Liver (tissue), 3 donors: ENCODE measurements around the gene SANBR.

Experiments used
- ATF3 ChIP-seq: IDR thresholded peaks from 2 replicates; pipeline ENCODE4 v1.6.1; 2016; ENCODE audit warnings: antibody characterized with exemption
- CTCF ChIP-seq: fragments of 150-350 bp; IDR thresholded peaks from 2 replicates; pipeline ENCODE4 v1.5.1; 2017; ENCODE audit warnings: improper control_type of control experiment, low read depth, low read length; ENCODE audit not compliant: missing input control
- FOXA1 ChIP-seq: IDR thresholded peaks from 2 replicates; pipeline ENCODE4 v1.6.1; 2016; ENCODE audit warnings: antibody characterized with exemption
- JUND ChIP-seq, 2 donors: IDR thresholded peaks; 2 replicates each; pipeline ENCODE4 v1.6.1; 2016; ENCODE audit warnings: antibody characterized with exemption in 2 of 2
- MAX ChIP-seq: IDR thresholded peaks from 2 replicates; pipeline ENCODE4 v1.6.1; 2016; ENCODE audit warnings: antibody characterized with exemption
- RAD21 ChIP-seq, 2 donors: IDR thresholded peaks; 2 replicates each; pipeline ENCODE4 v1.6.1; 2016; ENCODE audit warnings: antibody characterized with exemption in 2 of 2, mild to moderate bottlenecking in 2 of 2
- REST ChIP-seq: IDR thresholded peaks from 2 replicates; pipeline ENCODE4 v1.6.1; 2016; ENCODE audit warnings: antibody characterized with exemption, mild to moderate bottlenecking
- RXRA ChIP-seq, 2 donors: IDR thresholded peaks; 2 replicates each; pipeline ENCODE4 v1.6.1; 2017 to 2018; ENCODE audit warnings: antibody characterized with exemption in 2 of 2, mild to moderate bottlenecking in 1 of 2
- SP1 ChIP-seq: IDR thresholded peaks from 2 replicates; pipeline ENCODE4 v1.6.1; 2018; ENCODE audit warnings: antibody characterized with exemption, mild to moderate bottlenecking
- TAF1 ChIP-seq: conservative IDR thresholded peaks from 2 replicates; pipeline ENCODE4 v1.6.1; 2016; ENCODE audit warnings: antibody characterized with exemption, mild to moderate bottlenecking
- YY1 ChIP-seq: IDR thresholded peaks from 2 replicates; pipeline ENCODE4 v1.6.1; 2016; ENCODE audit warnings: antibody characterized with exemption, mild to moderate bottlenecking
- ZBTB33 ChIP-seq: IDR thresholded peaks from 2 replicates; pipeline ENCODE4 v1.6.1; 2016; ENCODE audit warnings: antibody characterized with exemption
- donor health status: healthy.
- donor health status: healthy.

GRCh38 chr2:61045226-61045625 is 20.4 kb upstream of the SANBR start:
- TF ChIP-seq MAX: no peak
- TF ChIP-seq CTCF: no peak
- TF ChIP-seq ATF3: no peak
- TF ChIP-seq RAD21 (IDR thresholded peaks at IDR 0.05): no peak
- no peak for TF ChIP-seq JUND (IDR thresholded peaks at IDR 0.05)
- TF ChIP-seq FOXA1: no peak
- TF ChIP-seq REST: no peak
- TF ChIP-seq YY1: no peak
- TF ChIP-seq TAF1: no peak
- no peak for TF ChIP-seq RXRA (IDR thresholded peaks at IDR 0.05)
- TF ChIP-seq ZBTB33: no peak
- TF ChIP-seq SP1: no peak
